ENCODE results near the gene ARGLU1.

- TF ChIP-seq CTCF (conservative IDR thresholded peaks at IDR 0.05; ENCODE audit: low read depth, low read length) (no peak), EZH2 (IDR thresholded peaks at IDR 0.05; ENCODE audit: borderline replicate concordance, low read depth, low read length, poor library complexity, severe bottlenecking) (no peak)
Measured at GRCh38 chr13:106548064-106548696, 19.8 kb downstream of the ARGLU1 start.
